ENCODE data around the gene ADARB2. TPM values are rescaled to one million over a fixed set of nuclear protein-coding genes. Genes with fewer than 3 reads are reported as not detected.

The ADARB2 gene
- total RNA-seq, 1 donor from 2014 or later: 0.80 TPM

- Histone ChIP-seq H3K36me3 (no peaks in the 10 kb centered on the region), H3K4me1 (no peaks in the 10 kb centered on the region), H3K27me3 (ENCODE audit: low read depth) (no peaks in the 10 kb centered on the region), H3K27ac (no peak overlapping the region), H3K9me3 (no peaks in the 10 kb centered on the region), H3K4me3 (no peak overlapping the region)
- intact Hi-C loops (cut with DNase I): no loop called here
- TF ChIP-seq CTCF (IDR thresholded peaks at IDR 0.05): no peak
- ATAC-seq: peak in 1 of 2 donors; percentile 13
- no peak for DNase-seq
Measured at GRCh38 chr10:1638889-1639419, 98.4 kb downstream of the ADARB2 start.

- Histone ChIP-seq H3K4me3 (no peak overlapping the region), H3K9me3 (no peaks in the 10 kb centered on the region), H3K36me3 (no peaks in the 10 kb centered on the region), H3K4me1 (no peaks in the 10 kb centered on the region), H3K27ac (no peak overlapping the region), H3K27me3 (ENCODE audit: low read depth) (no peaks in the 10 kb centered on the region)
- ATAC-seq (no peak), DNase-seq (no peak)
- intact Hi-C loops (cut with DNase I): no loop called here
- TF ChIP-seq CTCF (IDR thresholded peaks at IDR 0.05): no peak
Measured at GRCh38 chr10:1635340-1635739, 102.0 kb downstream of the ADARB2 start.

- TF ChIP-seq CTCF (IDR thresholded peaks at IDR 0.05): no peak
- Histone ChIP-seq H3K9me3 (no peaks in the 10 kb centered on the region), H3K27ac (no peak overlapping the region), H3K4me1 (no peaks in the 10 kb centered on the region), H3K27me3 (ENCODE audit: low read depth) (no peaks in the 10 kb centered on the region), H3K36me3 (no peaks in the 10 kb centered on the region), H3K4me3 (no peak overlapping the region)
- DNase-seq (no peak), ATAC-seq (no peak)
- intact Hi-C loops (cut with DNase I): no loop called here
Measured at GRCh38 chr10:1634239-1634638, 103.1 kb downstream of the ADARB2 start.

- ATAC-seq (peak in 1 of 2 donors; percentile 21), DNase-seq (no peak)
- no peaks in the 10 kb centered on the region for H3K27me3 ChIP-seq (ENCODE audit: low read depth)
- intact Hi-C loops (cut with DNase I): no loop called here
- no peak overlapping the region for H3K4me3 ChIP-seq
- H3K36me3 ChIP-seq: no peaks in the 10 kb centered on the region
- H3K4me1 ChIP-seq: no peaks in the 10 kb centered on the region
- no peak for TF ChIP-seq CTCF (IDR thresholded peaks at IDR 0.05)
- H3K27ac ChIP-seq: no peak overlapping the region
- H3K9me3 ChIP-seq: no peaks in the 10 kb centered on the region
Measured at GRCh38 chr10:1633783-1634182, 103.5 kb downstream of the ADARB2 start.

- DNase-seq (no peak), ATAC-seq (no peak)
- Histone ChIP-seq H3K27me3 (ENCODE audit: low read depth) (no peaks in the 10 kb centered on the region), H3K4me1 (no peaks in the 10 kb centered on the region), H3K4me3 (no peak overlapping the region), H3K36me3 (no peaks in the 10 kb centered on the region), H3K27ac (no peak overlapping the region), H3K9me3 (no peaks in the 10 kb centered on the region)
- TF ChIP-seq CTCF (IDR thresholded peaks at IDR 0.05): no peak
- intact Hi-C loops (cut with DNase I): no loop called here
Measured at GRCh38 chr10:1632596-1632995, 104.7 kb downstream of the ADARB2 start.

GRCh38 chr10:1632141-1632540 is 105.2 kb downstream of the ADARB2 start:
- Histone ChIP-seq H3K27ac (no peak overlapping the region), H3K36me3 (no peaks in the 10 kb centered on the region), H3K9me3 (no peaks in the 10 kb centered on the region), H3K4me3 (no peak overlapping the region), H3K4me1 (no peaks in the 10 kb centered on the region), H3K27me3 (ENCODE audit: low read depth) (no peaks in the 10 kb centered on the region)
- intact Hi-C loops (cut with DNase I): no loop called here
- no peak for ATAC-seq
- no peak for TF ChIP-seq CTCF (IDR thresholded peaks at IDR 0.05)
- DNase-seq: no peak
